H9 (cell line): ENCODE data around the gene C16orf86. TPM values are rescaled to one million over a fixed set of nuclear protein-coding genes. Genes with fewer than 3 reads are reported as not detected.
A peak's percentile ranks its signal among the peaks of the same experiment; 100 is the strongest.

Experiments used
- DNase-seq: peaks from one replicate; pipeline ENCODE4 v3.0.0-alpha.2; 2017
- H2AFZ ChIP-seq: one replicate; pipeline ENCODE4 v1.6.1; 2013; ENCODE audit warnings: mild to moderate bottlenecking, low read length, control low read depth, moderate library complexity
- H2AK5ac ChIP-seq: 2 replicates; pipeline ENCODE4 v1.6.1; 2013; ENCODE audit warnings: low read length, control low read depth, mixed read lengths; ENCODE audit not compliant: insufficient read length
- H2BK120ac ChIP-seq: one replicate; pipeline ENCODE4 v1.6.1; 2013; ENCODE audit warnings: low read depth, mild to moderate bottlenecking, low read length, control low read depth, inconsistent platforms; ENCODE audit not compliant: poor library complexity, severe bottlenecking
- H2BK12ac ChIP-seq: 2 replicates; pipeline ENCODE4 v1.6.1; 2013; ENCODE audit warnings: low read length, control low read depth, mixed read lengths, low read depth; ENCODE audit not compliant: insufficient read length
- H2BK15ac ChIP-seq: 2 replicates; pipeline ENCODE4 v1.6.1; 2013; ENCODE audit warnings: low read depth, low read length, control low read depth
- H2BK20ac ChIP-seq: one replicate; pipeline ENCODE4 v1.6.1; 2013; ENCODE audit warnings: low read depth, mild to moderate bottlenecking, low read length, control low read depth, inconsistent platforms; ENCODE audit not compliant: poor library complexity, severe bottlenecking
- H2BK5ac ChIP-seq: 2 replicates; pipeline ENCODE4 v1.6.1; 2013; ENCODE audit warnings: low read length, control low read depth, mixed read lengths; ENCODE audit not compliant: insufficient read length
- H3K14ac ChIP-seq: 2 replicates; pipeline ENCODE4 v1.6.1; 2013; ENCODE audit warnings: low read length, control low read depth; ENCODE audit not compliant: insufficient read depth
- H3K18ac ChIP-seq: 2 replicates; pipeline ENCODE4 v1.6.1; 2013; ENCODE audit warnings: low read depth, mild to moderate bottlenecking, mixed read lengths, low read length, control low read depth; ENCODE audit not compliant: insufficient read length
- H3K23ac ChIP-seq: 2 replicates; pipeline ENCODE4 v1.6.1; 2013; ENCODE audit warnings: low read length, control low read depth, mixed read lengths, low read depth; ENCODE audit not compliant: insufficient read length
- H3K23me2 ChIP-seq: 2 replicates; pipeline ENCODE4 v1.6.1; 2013; ENCODE audit warnings: low read depth, mild to moderate bottlenecking, mixed read lengths, low read length, control low read depth; ENCODE audit not compliant: insufficient read length, poor library complexity, severe bottlenecking
- H3K27ac ChIP-seq: 2 replicates; pipeline ENCODE4 v1.5.1; 2013; ENCODE audit warnings: low read length, control low read depth, mixed read lengths, low read depth; ENCODE audit not compliant: insufficient read length
- H3K27me3 ChIP-seq: 2 replicates; pipeline ENCODE4 v1.6.1; 2013; ENCODE audit warnings: low read length, control low read depth, inconsistent platforms; ENCODE audit not compliant: insufficient read depth
- H3K4ac ChIP-seq: 2 replicates; pipeline ENCODE4 v1.6.1; 2013; ENCODE audit warnings: low read depth, mild to moderate bottlenecking, control low read depth, inconsistent platforms, low read length, moderate library complexity
- H3K4me1 ChIP-seq: 2 replicates; pipeline ENCODE4 v1.6.1; 2013; ENCODE audit warnings: low read length, control low read depth, inconsistent platforms; ENCODE audit not compliant: insufficient read depth
- H3K4me2 ChIP-seq: 2 replicates; pipeline ENCODE4 v1.6.1; 2013; ENCODE audit warnings: low read length, control low read depth, mixed read lengths; ENCODE audit not compliant: insufficient read length, insufficient read depth
- H3K56ac ChIP-seq: 2 replicates; pipeline ENCODE4 v1.6.1; 2013; ENCODE audit warnings: low read depth, mild to moderate bottlenecking, mixed read lengths, low read length, control low read depth; ENCODE audit not compliant: insufficient read length
- H3K79me1 ChIP-seq: 2 replicates; pipeline ENCODE4 v1.6.1; 2013; ENCODE audit warnings: low read depth, mild to moderate bottlenecking, moderate library complexity, low read length, control low read depth, inconsistent platforms; ENCODE audit not compliant: insufficient read depth, poor library complexity, severe bottlenecking
- H3K79me2 ChIP-seq: 2 replicates; pipeline ENCODE4 v1.6.1; 2013; ENCODE audit warnings: low read length, control low read depth, inconsistent platforms; ENCODE audit not compliant: insufficient read depth
- H3K9ac ChIP-seq: 2 replicates; pipeline ENCODE4 v1.6.1; 2013; ENCODE audit warnings: low read length, control low read depth, mixed read lengths; ENCODE audit not compliant: insufficient read length; ENCODE audit errors: extremely low read depth
- H3K9me3 ChIP-seq: one replicate; pipeline ENCODE4 v1.6.1; 2013; ENCODE audit warnings: low read depth, low read length, inconsistent platforms; ENCODE audit not compliant: control insufficient read depth
- H3T11ph ChIP-seq: one replicate; pipeline ENCODE4 v1.6.1; 2013; ENCODE audit warnings: mild to moderate bottlenecking, low read length, control low read depth, inconsistent platforms
- H4K20me1 ChIP-seq: one replicate; pipeline ENCODE4 v1.6.1; 2013; ENCODE audit not compliant: control insufficient read depth, insufficient read length, insufficient read depth
- H4K5ac ChIP-seq: 2 replicates; pipeline ENCODE4 v1.6.1; 2013; ENCODE audit warnings: low read depth, mild to moderate bottlenecking, mixed read lengths, low read length, control low read depth; ENCODE audit not compliant: insufficient read length
- H4K8ac ChIP-seq: replicated peaks from 2 replicates; pipeline ENCODE4 v1.6.1; 2013; ENCODE audit warnings: low read length, control low read depth, mixed read lengths, low read depth; ENCODE audit not compliant: insufficient read length
- H4K91ac ChIP-seq: 2 replicates; pipeline ENCODE4 v1.6.1; 2013; ENCODE audit warnings: low read depth, mild to moderate bottlenecking, moderate library complexity, mixed read lengths, low read length, control low read depth; ENCODE audit not compliant: insufficient read length
- H3K27ac Mint-ChIP-seq, 3 experiments: 2 replicates in 2 of 3; 3 replicates in 1 of 3; pipeline ENCODE4 v1.8.0; 2020 to 2021; ENCODE audit warnings: mixed read lengths in 3 of 3, mild to moderate bottlenecking in 1 of 3, moderate library complexity in 1 of 3
- H3K27me3 Mint-ChIP-seq: 2 replicates; pipeline ENCODE4 v1.8.0; 2021; ENCODE audit warnings: low read depth, mild to moderate bottlenecking, moderate library complexity, mixed read lengths
- H3K36me3 Mint-ChIP-seq, 3 experiments: 2 replicates in 2 of 3; 3 replicates in 1 of 3; pipeline ENCODE4 v1.8.0; 2020 to 2021; ENCODE audit warnings: low read depth in 3 of 3, mixed read lengths in 3 of 3; ENCODE audit not compliant: insufficient read depth in 1 of 3
- H3K4me1 Mint-ChIP-seq, 2 experiments: 2 replicates each; pipeline ENCODE4 v1.8.0; 2020; ENCODE audit warnings: mixed read lengths in 2 of 2
- H3K4me3 Mint-ChIP-seq, 2 experiments: 2 replicates in 1 of 2; 3 replicates in 1 of 2; pipeline ENCODE4 v1.8.0; 2020 to 2021; ENCODE audit warnings: mild to moderate bottlenecking in 2 of 2, mixed read lengths in 2 of 2, moderate library complexity in 1 of 2
- H3K9me3 Mint-ChIP-seq, 2 experiments: 2 replicates in 1 of 2; 3 replicates in 1 of 2; pipeline ENCODE4 v1.8.0; 2020; ENCODE audit warnings: mild to moderate bottlenecking in 2 of 2, mixed read lengths in 2 of 2, moderate library complexity in 1 of 2
- CTCF ChIP-seq: fragments of 200-600 bp; sonication (generic); conservative IDR thresholded peaks from 3 replicates; pipeline ENCODE4 v1.8.0; 2021; ENCODE audit warnings: antibody characterized with exemption, mild to moderate bottlenecking
- WGBS: extraction: QIAGEN DNeasy Blood & Tissue Kit; methylation state at CpG from one replicate; pipeline ENCODE4 v1.1.7; 2013; ENCODE audit warnings: missing lambda C conversion rate, low lambda C conversion rate, mixed read lengths; ENCODE audit not compliant: insufficient read length; ENCODE audit errors: extremely low coverage; 5-methylcytosine and 5-hydroxymethylcytosine counted together
- long read RNA-seq: library from polyadenylated mRNA; unstranded; transcript quantifications from one replicate; pipeline ENCODE4 v2.0.0, GENCODE V29; 2020
- total RNA-seq: library from RNA; stranded (reverse); gene quantifications from 2 replicates; pipeline ENCODE4 v1.2.1, GENCODE V29; 2021

C16orf86 gene
- total RNA-seq = 0.75 and 1.5 TPM in 2 replicates
- long read RNA-seq, partial matches to known transcripts = 1 of 7 reads
- long read RNA-seq, other reads (novel, unspliced or antisense) = 2 of 7 reads

GRCh38 chr16:67666559-67667452 is at the start of gene C16orf86, which contains the start of gene ENKD1:
Gene C16orf86, plus strand, starts transcription at chr16:67666814. Its CDS starts 157 bp downstream, at chr16:67666971.
Gene ENKD1, minus strand, starts transcription at chr16:67666750. Its CDS starts 308 bp downstream, at chr16:67666442.
- no CpG with 5 or more reads among the region's 78 CpGs for WGBS
- H3K27ac Mint-ChIP-seq = peak within 1 kb of the TSS in 1 of 3 experiments; percentile 85; a peak in 1 of 7 replicates
- H3K18ac ChIP-seq = no peak within 1 kb of the TSS
- H3K36me3 Mint-ChIP-seq = peaks cover 3 to 11% (median 7%) of the 10 kb centered on the region in 3 experiments; a peak in 5 of 7 replicates
- no peak within 1 kb of the TSS for H3K14ac ChIP-seq
- DNase-seq = peak; percentile 87
- peak within 1 kb of the TSS; percentile 56 for H3K4me2 ChIP-seq
- H3K9me3 Mint-ChIP-seq = no peaks in the 10 kb centered on the region
- H4K5ac ChIP-seq = no peak within 1 kb of the TSS
- no peaks in the 10 kb centered on the region for H3K27me3 ChIP-seq
- no peak within 1 kb of the TSS for H3K23ac ChIP-seq
- TF ChIP-seq CTCF = no peak
- H4K20me1 ChIP-seq = no peaks in the 10 kb centered on the region
- H3K4me1 ChIP-seq = no peaks in the 10 kb centered on the region
- peak within 1 kb of the TSS; percentile 78 to 85 for H3K4me3 Mint-ChIP-seq
- H2BK120ac ChIP-seq = no peak within 1 kb of the TSS
- H2AFZ ChIP-seq = no peak within 1 kb of the TSS
- H2BK12ac ChIP-seq = no peak within 1 kb of the TSS
- H2BK20ac ChIP-seq = no peak within 1 kb of the TSS
- no peak within 1 kb of the TSS for H4K91ac ChIP-seq
- no peak within 1 kb of the TSS for H3K27ac ChIP-seq
- H3K79me2 ChIP-seq = no peaks in the 10 kb centered on the region
- H3K4ac ChIP-seq = no peak within 1 kb of the TSS
- H2BK15ac ChIP-seq = no peak within 1 kb of the TSS
- peaks cover 7 to 22% of the 10 kb centered on the region in 2 experiments; a peak in 3 of 4 replicates for H3K4me1 Mint-ChIP-seq
- peaks cover 3% of the 10 kb centered on the region for H3K23me2 ChIP-seq
- H4K8ac ChIP-seq = no peak within 1 kb of the TSS
- H3T11ph ChIP-seq = no peak within 1 kb of the TSS
- no peak within 1 kb of the TSS for H2BK5ac ChIP-seq
- H3K56ac ChIP-seq = no peak within 1 kb of the TSS
- H2AK5ac ChIP-seq = no peak within 1 kb of the TSS
- H3K27me3 Mint-ChIP-seq = peaks cover 4% of the 10 kb centered on the region
- no peaks in the 10 kb centered on the region for H3K79me1 ChIP-seq
- no peaks in the 10 kb centered on the region for H3K9me3 ChIP-seq
- H3K9ac ChIP-seq = no peak within 1 kb of the TSS
